ENCODE results near the gene LAMA2.

The LAMA2 gene, protein sequence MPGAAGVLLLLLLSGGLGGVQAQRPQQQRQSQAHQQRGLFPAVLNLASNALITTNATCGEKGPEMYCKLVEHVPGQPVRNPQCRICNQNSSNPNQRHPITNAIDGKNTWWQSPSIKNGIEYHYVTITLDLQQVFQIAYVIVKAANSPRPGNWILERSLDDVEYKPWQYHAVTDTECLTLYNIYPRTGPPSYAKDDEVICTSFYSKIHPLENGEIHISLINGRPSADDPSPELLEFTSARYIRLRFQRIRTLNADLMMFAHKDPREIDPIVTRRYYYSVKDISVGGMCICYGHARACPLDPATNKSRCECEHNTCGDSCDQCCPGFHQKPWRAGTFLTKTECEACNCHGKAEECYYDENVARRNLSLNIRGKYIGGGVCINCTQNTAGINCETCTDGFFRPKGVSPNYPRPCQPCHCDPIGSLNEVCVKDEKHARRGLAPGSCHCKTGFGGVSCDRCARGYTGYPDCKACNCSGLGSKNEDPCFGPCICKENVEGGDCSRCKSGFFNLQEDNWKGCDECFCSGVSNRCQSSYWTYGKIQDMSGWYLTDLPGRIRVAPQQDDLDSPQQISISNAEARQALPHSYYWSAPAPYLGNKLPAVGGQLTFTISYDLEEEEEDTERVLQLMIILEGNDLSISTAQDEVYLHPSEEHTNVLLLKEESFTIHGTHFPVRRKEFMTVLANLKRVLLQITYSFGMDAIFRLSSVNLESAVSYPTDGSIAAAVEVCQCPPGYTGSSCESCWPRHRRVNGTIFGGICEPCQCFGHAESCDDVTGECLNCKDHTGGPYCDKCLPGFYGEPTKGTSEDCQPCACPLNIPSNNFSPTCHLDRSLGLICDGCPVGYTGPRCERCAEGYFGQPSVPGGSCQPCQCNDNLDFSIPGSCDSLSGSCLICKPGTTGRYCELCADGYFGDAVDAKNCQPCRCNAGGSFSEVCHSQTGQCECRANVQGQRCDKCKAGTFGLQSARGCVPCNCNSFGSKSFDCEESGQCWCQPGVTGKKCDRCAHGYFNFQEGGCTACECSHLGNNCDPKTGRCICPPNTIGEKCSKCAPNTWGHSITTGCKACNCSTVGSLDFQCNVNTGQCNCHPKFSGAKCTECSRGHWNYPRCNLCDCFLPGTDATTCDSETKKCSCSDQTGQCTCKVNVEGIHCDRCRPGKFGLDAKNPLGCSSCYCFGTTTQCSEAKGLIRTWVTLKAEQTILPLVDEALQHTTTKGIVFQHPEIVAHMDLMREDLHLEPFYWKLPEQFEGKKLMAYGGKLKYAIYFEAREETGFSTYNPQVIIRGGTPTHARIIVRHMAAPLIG (N-terminal part only)

DNA sequence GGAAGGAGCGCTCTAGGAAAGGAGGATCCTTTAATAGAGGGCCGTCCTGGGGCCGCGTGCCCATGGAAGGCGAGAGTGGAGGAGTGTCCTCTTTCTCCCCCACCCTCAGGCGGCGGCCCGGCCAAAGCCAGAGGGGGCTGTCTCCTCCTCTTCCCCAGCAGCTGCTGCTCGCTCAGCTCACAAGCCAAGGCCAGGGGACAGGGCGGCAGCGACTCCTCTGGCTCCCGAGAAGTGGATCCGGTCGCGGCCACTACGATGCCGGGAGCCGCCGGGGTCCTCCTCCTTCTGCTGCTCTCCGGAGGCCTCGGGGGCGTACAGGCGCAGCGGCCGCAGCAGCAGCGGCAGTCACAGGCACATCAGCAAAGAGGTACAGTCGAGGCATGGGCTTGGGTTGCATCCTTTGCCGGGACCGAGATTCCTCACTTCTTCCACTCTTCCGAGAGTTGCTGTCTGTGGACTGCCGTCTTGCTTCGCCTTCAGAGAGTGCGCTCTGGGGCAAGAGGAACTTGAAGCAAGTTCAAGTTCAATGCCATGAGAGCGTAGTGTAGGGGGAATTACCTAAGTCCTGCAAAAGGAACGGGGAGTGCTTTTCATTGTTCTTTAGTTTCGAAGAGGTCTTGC lies at the start of gene LAMA2:
Gene LAMA2 (plus strand): TSS at position 148 of the 621 bp plus-strand sequence. CDS start 108 bp downstream, at position 256.
- no peak for DNase-seq

DNA sequence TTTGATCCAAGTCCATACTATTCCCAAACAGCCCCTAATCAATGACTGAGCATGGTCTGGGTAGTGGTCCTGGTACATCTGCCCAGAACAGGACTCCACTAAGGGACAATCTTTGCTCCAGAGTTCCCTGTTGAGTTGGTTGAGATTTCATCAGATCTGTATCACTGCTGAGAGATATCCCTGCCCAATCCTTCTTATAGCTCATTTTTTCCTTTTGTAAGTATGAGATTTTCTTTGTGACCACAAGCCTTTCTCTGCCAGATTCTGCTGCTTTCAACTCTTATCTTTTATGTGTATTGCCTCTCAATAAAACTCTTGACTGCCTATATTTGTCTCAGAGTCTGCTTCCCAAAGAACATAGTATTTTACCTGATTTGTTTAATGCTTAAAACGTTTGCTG lies 46.2 kb upstream of the LAMA2 start:
- no peak for DNase-seq

DNA sequence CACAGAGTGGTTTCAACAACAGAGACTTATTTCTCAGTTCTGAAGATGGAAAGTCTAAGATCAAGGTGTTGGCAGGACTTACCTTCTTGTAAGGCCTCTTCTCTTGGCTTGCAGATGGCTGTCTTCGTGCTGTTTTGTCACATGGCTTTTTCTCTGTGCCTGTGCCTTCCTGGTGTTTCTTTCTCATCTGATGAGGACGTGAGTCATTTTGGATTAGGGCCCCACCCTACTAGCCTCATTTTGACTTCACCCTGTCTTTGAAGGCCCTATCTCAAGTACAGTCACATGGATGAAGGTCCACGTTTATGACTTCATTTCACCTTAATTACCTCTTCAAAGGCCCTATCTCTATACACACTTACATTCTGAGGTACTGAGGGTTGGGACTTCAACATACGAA lies 41.4 kb upstream of the LAMA2 start:
- no peak for DNase-seq

DNA sequence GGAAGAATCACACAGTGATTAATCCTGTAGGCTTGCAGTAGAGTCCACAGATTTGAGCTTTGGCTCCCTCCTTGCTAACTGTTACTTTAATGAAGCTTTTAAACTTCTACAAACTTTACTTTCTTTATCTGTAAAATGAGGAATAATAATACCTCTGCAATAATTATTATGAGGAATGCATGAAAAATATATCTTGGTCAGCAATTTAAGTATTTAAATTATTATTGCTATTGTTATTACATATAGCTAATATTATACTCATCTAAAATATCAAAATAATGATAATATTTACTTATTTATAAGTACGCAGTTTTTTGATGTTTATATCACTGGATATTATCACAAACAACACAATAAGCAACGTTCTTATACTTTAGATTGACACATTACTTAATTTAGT lies 38.3 kb upstream of the LAMA2 start:
- DNase-seq = no peak

DNA sequence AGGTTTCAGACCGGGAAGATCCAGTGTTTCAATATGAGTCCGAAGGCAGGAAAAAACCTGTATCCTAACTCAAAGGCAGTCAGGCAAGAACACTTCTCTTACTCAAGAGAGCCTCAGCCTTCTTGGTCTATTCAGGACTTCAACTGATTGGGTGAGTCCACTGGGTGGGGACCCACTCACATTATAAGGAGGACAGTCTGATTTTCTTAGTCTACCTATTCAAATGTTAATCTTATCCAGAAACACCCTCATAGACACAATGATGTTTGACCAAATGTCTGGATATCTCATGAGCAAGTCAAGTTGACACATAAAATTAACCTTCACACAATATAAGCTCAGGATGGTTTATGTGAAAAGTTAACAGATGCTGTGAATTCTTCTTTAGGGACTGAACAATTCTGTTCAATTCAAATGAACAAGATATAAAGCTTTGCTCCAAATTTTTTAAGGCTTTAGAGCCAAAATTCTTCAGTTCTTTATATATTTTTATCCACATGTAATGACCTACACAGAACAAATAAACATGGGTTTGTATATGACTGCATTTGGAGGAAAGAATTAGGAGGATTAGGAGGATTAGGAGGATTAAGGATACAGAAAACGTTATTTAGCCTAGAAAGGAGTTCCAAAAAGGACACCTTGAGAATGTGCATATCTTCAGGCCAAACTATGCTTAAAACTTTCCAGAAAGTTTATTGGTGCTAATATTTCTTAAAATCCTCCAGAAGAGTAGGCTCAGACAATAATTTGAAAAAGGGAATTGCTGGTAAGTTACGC lies 35.3 kb upstream of the LAMA2 start:
- DNase-seq = no peak

DNA sequence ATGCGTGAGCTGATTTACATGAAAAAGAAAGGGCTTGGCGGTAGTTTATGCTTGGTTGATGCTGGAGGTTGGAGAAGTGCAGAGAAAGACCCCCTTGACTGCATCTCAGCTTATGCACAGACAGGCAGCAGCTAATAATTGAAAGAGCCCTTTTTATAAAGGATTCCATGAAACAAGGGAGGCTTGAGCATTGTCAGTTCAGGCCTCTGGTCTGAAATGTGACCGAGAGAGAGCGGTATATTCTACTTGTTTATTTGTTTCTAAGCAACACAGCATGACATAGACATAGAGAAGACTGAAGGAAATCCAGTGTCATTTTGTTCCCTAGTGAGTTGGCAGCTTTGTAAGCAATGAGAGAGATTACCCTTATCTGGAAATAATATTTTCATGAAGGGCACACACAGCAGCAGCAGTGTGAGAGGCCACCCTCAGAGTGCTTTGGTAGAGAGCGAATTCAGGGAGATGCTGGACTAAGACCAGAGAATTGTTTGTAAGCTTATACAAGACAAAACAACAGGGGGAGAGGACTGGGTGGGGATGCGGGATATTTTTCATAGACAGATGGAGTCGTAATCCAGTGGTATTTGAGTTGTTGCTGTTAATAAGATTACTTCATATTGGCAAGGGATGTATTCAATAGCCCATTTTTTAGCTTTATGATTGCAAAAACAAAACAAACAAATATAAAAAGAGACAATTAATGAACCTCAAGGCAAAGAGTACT lies 34.6 kb upstream of the LAMA2 start:
- no peak for DNase-seq

DNA sequence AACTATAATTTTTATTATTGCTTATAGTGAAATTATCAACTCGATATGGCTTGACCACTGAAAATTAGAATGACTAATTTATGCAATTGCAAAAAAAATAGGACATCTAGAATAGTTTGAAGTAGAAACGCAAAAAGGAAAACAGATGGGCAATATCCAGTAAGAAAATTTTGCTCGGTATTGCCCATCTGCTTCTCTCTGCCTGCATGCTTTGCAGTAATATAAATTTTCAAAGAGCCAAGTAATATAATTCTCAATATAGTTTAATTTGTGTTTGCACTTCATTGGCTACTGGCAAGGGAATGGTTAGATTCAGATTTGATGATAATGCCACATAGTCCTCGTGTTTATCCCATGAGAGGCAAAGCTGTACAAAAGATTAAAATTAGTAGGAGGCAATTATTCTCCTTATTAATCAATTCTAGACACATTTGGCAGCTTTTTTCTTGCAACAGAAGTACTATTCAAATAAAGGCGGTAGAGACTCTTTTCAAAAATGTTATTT lies 27.3 kb upstream of the LAMA2 start:
- DNase-seq = no peak

DNA sequence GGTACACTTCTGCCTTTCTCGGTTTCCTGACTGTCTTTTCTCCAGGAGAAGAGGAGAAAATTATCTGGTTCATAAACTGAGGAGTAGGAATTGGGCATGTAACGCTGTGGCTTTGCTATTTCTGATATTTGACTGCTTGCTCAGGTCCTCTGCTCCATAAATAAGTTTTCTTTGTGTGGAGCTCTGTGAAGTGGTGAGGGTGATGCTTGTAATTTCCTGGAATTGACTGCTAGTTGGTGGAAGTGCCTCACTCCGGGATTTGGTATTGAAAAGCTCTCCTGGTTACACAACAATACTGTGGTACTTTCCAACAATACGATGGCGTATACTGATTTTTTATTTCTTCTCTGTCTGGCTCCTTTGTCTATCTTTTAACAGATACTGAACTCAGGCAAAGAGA lies 25.1 kb upstream of the LAMA2 start:
- no peak for DNase-seq

DNA sequence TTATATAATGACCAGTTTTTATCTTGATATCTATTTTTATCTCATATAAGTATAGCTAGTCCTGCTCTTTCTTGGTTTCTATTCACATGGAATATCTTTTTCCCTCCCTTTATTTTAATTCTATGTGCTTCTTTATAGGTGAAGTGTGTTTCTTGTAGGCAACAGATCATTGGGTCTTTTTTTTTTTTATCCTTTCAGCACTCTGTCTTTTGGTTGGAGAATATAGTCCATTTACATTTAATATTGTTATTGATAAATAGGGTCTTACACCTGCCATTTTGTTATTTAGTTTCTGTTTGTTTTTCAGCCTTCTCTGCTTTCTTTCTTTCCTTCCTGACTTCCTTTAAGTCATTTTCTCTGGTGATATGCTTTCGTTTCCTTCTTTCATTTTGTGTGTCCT lies 22.2 kb upstream of the LAMA2 start:
- DNase-seq = no peak

DNA sequence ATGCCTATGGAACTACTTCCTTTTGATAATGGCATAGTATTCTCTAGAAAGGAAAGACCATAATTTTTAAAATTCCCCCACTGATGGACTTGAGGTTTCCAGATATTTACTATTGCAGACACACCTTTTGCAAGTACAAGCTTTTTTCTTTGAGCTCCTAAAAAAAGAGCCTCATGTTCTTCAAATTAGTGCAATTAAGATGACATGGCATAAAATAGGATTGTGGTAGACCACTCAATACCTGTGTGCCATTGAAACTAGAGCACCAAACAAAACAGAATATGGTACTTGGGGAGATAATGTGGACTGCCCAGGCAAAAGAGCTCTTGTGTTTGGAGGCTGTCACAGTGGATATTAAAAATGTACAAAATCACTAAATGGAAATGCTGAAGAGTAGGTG lies 19.0 kb upstream of the LAMA2 start:
- DNase-seq = no peak

DNA sequence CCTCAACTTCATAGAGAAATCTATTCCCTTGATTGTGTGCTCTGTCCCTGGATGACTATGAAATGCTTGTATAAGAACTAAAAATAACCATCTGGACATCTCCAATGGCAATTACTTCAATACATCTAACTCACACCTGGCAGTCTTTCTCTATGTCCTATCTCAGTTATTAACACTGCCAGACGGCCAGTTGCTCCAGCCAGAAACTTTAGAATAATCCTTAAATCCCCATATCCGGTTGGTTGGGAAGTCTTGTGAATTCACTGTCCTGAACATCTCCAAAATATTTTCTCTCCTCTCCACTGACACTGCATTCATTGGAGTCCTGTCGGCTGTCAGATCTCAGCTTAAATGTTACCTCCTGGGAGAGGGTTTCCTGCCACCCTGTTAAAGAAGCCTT lies 12.2 kb upstream of the LAMA2 start:
- no peak for DNase-seq

DNA sequence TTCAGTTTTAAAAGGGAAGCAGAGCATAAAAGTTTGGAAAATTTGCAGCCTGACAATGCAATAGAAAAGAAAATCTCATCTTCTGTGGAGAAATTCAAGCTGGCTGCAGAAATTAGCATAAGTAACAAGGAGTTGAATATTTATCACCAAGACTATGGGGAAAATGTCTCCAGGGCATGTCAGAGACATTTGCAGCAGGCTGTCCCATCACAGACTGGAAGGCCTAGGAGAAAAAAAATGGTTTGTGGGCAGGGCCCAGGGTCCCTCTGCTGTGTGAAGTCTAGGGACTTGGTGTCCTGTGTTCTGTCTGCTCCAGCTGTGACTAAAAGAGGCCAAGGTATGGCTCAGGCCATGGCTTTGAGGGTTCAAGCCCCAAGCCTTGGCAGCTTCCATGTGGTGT lies 8.1 kb upstream of the LAMA2 start:
- no peak for DNase-seq

DNA sequence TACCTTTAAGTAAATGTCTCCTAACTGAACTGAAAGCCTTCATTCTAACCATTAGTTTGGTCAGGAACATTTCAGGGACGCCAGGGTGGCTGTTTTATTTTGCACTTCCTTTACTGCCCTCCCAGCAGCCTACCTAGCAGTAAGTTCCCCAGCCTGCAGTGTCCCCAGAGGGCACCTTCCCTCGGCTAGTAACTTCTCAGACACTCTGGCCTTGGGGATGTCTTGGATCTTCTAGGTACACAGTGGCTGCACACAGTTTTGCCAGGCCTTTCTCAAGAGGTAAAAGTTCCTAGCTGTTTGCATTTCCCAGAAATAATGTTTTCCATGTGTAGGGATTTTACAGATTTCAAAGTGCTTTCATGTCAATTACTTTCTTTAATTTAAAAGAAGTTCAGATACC lies 378 bp upstream of the LAMA2 start:
- DNase-seq = no peak

DNA sequence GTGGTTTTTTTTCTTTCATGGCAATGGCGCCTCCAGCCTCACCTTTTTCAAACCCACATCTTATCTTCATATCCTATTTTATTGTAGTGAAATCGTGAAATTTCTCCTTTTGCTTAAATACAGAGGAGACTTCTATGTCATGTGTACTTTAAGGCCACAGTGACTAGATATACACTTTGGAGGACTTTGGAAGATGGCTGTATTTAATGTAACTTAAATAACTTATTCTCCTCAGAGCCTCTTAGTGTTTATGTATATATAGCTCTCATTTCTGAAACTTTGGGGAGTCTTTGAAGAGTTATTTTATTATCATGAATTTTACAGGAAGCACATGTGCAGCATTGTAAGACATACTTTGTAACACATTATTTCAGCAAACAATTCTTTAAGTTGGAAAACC lies 968 bp downstream of the LAMA2 start:
- no peak for DNase-seq

DNA sequence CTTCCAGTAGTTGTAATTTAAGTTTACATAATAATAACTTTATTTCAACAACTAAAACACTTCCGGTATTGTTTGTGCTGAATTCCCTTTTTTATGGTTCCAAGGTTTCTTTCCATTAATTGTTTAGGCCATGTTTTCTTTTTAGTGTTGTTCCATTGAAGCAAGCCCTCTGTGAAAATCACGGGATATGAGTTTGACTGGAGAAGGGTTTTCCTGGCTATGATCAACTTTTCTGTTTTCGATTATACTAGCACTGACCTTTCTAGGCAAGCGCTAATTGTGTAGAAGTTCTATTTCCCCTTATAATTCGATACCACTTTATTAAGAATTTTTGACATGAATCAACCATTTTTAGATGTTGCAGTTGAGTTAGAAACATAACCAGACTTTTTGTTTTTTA lies 2.4 kb downstream of the LAMA2 start:
- DNase-seq = no peak

DNA sequence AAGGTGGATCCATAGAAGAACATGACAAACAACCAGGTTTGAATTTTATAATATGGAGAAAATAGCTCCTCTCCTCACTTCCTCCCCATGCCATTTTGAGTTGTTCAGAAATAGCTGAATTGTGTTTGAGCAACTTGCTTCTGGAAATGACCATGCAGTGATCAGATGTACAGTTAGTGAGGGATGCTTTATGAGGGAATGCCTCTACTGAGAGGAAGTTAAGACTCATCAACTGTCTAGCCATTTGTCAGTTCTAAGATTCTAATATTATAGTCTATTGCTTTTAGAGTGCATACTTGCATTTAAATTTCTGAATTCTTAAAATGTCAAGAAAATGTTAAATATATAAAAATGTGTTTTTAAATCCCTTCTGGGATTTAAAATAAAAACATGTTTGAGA lies 3.8 kb downstream of the LAMA2 start:
- no peak for DNase-seq

DNA sequence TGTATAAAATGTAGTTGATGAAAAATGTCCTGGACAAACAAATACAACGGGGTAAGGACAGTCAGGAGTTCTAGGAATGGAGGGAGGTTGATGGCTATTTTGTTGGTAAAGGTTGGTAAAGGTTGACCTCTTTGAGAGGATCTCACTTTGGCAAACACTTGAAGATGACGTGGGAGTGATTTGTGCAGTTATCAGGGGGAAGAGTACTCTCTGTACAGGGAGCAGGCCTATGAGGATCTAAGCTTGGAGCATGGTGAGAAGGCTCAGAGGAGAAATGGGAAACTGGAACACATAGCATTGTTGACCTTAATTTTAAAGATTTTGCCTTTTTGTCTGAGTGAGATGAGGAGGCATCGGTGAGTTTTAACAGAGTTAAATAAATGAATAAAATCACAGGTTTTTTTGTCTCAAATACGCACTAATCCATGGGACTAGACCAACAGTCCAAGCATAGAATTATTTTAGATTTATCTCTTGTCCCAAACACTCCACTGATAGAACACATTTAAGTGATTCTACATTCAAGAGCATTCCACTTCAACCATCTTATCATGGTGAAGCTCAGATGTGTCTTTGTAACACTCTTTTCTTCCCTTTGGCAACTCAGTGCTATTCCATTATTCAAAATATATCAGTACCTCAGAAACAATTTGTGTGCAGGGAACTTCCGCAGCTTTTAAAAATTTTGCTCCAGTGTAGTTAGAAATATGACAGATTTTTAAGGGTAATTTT lies 5.7 kb downstream of the LAMA2 start:
- no peak for DNase-seq

DNA sequence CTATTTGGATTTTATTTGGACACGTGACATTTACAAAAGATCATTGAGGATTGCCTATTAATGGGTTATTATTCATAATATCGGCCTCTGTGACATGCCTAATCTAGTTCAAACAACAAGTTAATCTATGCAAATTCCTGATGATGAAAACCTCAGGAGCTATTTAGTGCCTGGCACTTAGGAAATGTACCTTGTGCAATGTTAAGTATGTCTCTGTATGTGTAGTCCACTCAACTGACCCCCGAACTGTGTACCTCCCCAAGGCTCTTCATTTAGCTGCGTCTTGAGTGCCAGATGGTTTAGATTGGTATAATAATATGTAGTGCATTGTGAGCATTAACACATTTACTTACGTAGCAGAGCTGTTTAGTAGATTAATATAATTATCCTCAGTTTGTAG lies 6.9 kb downstream of the LAMA2 start:
- no peak for DNase-seq

DNA sequence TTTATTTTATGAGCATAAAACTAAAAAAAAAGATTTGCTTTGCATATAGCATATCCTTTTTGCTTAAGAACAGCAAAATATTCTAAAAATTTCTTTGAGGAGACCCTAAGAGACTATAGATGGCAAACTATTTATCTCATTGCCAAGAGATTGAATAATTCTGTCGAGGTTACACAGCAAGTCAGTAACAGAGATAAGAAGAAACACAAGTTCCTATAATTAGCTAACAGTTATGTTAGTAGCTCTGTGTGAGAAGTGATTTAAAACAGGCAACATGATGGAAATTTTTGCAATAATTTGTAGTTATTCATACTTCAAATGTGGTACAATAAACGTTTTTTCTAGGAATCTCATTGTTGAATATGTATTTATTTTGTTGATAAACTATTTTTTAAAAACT lies 9.1 kb downstream of the LAMA2 start:
- no peak for DNase-seq

DNA sequence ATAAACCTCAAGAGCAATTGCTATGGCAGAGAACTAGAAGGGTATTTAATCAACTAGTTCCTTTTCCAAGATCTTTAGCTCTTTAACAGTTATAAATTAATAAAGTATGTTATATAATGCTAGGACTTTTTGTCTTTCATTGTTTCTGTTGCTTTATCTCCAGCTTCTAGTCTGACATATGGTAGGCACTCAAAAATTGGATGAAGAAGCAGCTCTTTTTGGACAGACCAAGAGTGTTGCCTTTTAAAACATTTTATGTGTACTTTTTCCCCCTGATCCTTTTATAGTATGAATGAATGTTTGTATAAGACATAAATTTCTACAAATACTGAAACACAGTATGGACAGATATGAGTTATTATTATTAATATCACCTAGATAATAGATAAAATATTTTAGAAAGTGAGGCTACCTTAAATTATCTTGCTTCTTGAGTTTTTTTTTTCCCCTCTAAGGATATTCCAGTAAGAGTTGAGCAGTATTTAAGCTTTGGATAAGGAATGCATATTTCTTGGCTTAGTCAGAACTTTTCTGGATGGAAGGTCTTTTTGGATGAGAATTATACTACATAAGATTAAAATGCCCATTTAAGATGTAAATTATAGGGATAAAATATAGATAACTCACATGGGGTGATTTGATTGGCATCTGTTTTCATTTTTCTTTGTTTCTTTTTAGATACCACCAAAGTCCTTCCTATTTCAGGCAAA lies 16.6 kb downstream of the LAMA2 start:
- DNase-seq = no peak
